Sigmoid colon (tissue), 7 donors: ENCODE data around the gene ZNF512. TPM values are rescaled to one million over a fixed set of nuclear protein-coding genes. Genes with fewer than 3 reads are reported as not detected.

ENCODE experiments used
- DNase-seq: peaks from one replicate; pipeline ENCODE4 v3.0.0-alpha.2; 2019
- H3K27ac ChIP-seq, 4 donors: fragments of 200-600 bp; sonication (generic); one replicate each; pipeline ENCODE4 v1.5.1; 2016 to 2019; ENCODE audit warnings: mild to moderate bottlenecking in 1 of 4
- H3K27me3 ChIP-seq, 3 donors: fragments of 200-600 bp; sonication (generic); one replicate each; pipeline ENCODE4 v1.5.1; 2019; ENCODE audit warnings: mild to moderate bottlenecking in 1 of 3
- H3K36me3 ChIP-seq, 4 donors: fragments of 200-600 bp; sonication (generic); one replicate each; pipeline ENCODE4 v1.5.1; 2016 to 2019
- H3K4me1 ChIP-seq, 4 donors: fragments of 200-600 bp; sonication (generic); one replicate each; pipeline ENCODE4 v1.5.1; 2017 to 2019
- H3K4me3 ChIP-seq, 4 donors: fragments of 200-600 bp; sonication (generic); one replicate each; pipeline ENCODE4 v1.5.1; 2017 to 2019; ENCODE audit warnings: mild to moderate bottlenecking in 2 of 4, moderate library complexity in 1 of 4
- H3K9me3 ChIP-seq, 4 donors: fragments of 200-600 bp in 3 of 4; sonication (generic) in 3 of 4; one replicate each; pipeline versions ENCODE4 v1.5.1 to v1.6.1; 2013 to 2019
- CTCF ChIP-seq, 4 experiments: fragments of 450-650 bp in 3 of 4; fragments of 200-600 bp in 1 of 4; IDR thresholded peaks; one replicate each; pipeline ENCODE4 v1.5.1; 2016 to 2019; ENCODE audit warnings: antibody characterized with exemption in 4 of 4, mild to moderate bottlenecking in 3 of 4, moderate library complexity in 2 of 4
- EP300 ChIP-seq, 4 donors: sonication (generic); formaldehyde crosslinking; IDR thresholded peaks; one replicate each; pipeline ENCODE4 v1.6.1; 2017; ENCODE audit warnings: antibody characterized with exemption in 4 of 4
- POLR2A ChIP-seq, 2 donors: fragments of 450-650 bp; IDR thresholded peaks; one replicate each; pipeline ENCODE4 v1.6.1; 2016; ENCODE audit warnings: antibody characterized with exemption in 2 of 2, mild to moderate bottlenecking in 2 of 2, moderate library complexity in 2 of 2
- POLR2AphosphoS5 ChIP-seq, 4 donors: sonication (generic); formaldehyde crosslinking; IDR thresholded peaks; one replicate each; pipeline ENCODE4 v1.6.1; 2017; ENCODE audit warnings: antibody characterized with exemption in 4 of 4
- WGBS, 2 donors: extraction: QIAGEN DNeasy Blood & Tissue Kit; methylation state at CpG; one replicate each; pipeline ENCODE4 v1.1.7; 2013; 5-methylcytosine and 5-hydroxymethylcytosine counted together
- intact Hi-C: fragments of 100-400 bp; cut with DNase I; formaldehyde crosslinking; loops from one replicate; pipeline ENCODE4 v1.15.1; 2023
- polyA plus RNA-seq, 3 donors: library from polyadenylated mRNA; stranded (reverse); fragments of 200-250 nt; gene quantifications; one replicate each; pipeline ENCODE4 v1.2.3, GENCODE V29; 2013
- total RNA-seq, 4 donors: library from RNA; depleted of rRNA; stranded (reverse); fragments of >200 nt; gene quantifications; one replicate each; pipeline ENCODE4 v1.1.0, GENCODE V29; 2016
- donor health status: healthy with polysubstance abuse.
- donor health status: Bipolar disorder and iron deficiency.
- donor health status: healthy.

ZNF512 gene
- total and polyA plus RNA-seq, 7 donors, result 3.9 to 44.3 (median 30.7) TPM

GRCh38 chr2:27634291-27634690 is 51.4 kb downstream of the ZNF512 start:
- H3K27me3 ChIP-seq, result no peaks in the 10 kb centered on the region
- 89 to 94% methylated on average over 2 of the region's 2 CpGs for WGBS, 2 donors
- peaks cover 27 to 90% (median 50%) of the 10 kb centered on the region in 4 donors for H3K36me3 ChIP-seq
- no peak for DNase-seq
- intact Hi-C loops, result no loop called here
- peaks cover 0 to 13% (median 9%) of the 10 kb centered on the region in 4 donors for H3K4me1 ChIP-seq
- H3K27ac ChIP-seq, result no peak overlapping the region
- no peaks in the 10 kb centered on the region for H3K9me3 ChIP-seq
- TF ChIP-seq CTCF (IDR thresholded peaks at IDR 0.05), result no peak
- no peak for TF ChIP-seq POLR2A (IDR thresholded peaks at IDR 0.05)
- TF ChIP-seq EP300 (IDR thresholded peaks at IDR 0.05), result no peak
- no peak for TF ChIP-seq POLR2AphosphoS5 (IDR thresholded peaks at IDR 0.05)
- H3K4me3 ChIP-seq, result no peak overlapping the region

- Histone ChIP-seq H3K27ac (no peak overlapping the region), H3K36me3 (peaks cover 37 to 100% (median 61%) of the 10 kb centered on the region in 4 donors), H3K9me3 (no peaks in the 10 kb centered on the region), H3K27me3 (no peaks in the 10 kb centered on the region), H3K4me3 (no peak overlapping the region), H3K4me1 (no peaks in the 10 kb centered on the region)
- intact Hi-C loops, result no loop called here
- WGBS, 2 donors, result 94 to 96% methylated on average over 5 of the region's 5 CpGs
- no peak for TF ChIP-seq CTCF (IDR thresholded peaks at IDR 0.05)
- no peak for DNase-seq
Measured at GRCh38 chr2:27636766-27637165, 53.9 kb downstream of the ZNF512 start.

GRCh38 chr2:27638037-27638637 is 55.3 kb downstream of the ZNF512 start:
- no peaks in the 10 kb centered on the region for H3K27me3 ChIP-seq
- no peaks in the 10 kb centered on the region for H3K4me1 ChIP-seq
- no peaks in the 10 kb centered on the region for H3K9me3 ChIP-seq
- no peak overlapping the region for H3K4me3 ChIP-seq
- TF ChIP-seq POLR2A (IDR thresholded peaks at IDR 0.05) (no peak), EP300 (IDR thresholded peaks at IDR 0.05) (no peak), CTCF (IDR thresholded peaks at IDR 0.05) (no peak), POLR2AphosphoS5 (IDR thresholded peaks at IDR 0.05) (no peak)
- no peak for DNase-seq
- no peak overlapping the region for H3K27ac ChIP-seq
- WGBS, 2 donors, result 83 to 90% methylated on average over 3 of the region's 3 CpGs
- intact Hi-C loops, result no loop called here
- peaks cover 37 to 100% (median 63%) of the 10 kb centered on the region in 4 donors for H3K36me3 ChIP-seq

GRCh38 chr2:27638709-27639108 is 55.9 kb downstream of the ZNF512 start:
- Histone ChIP-seq H3K27me3 (no peaks in the 10 kb centered on the region), H3K4me1 (no peaks in the 10 kb centered on the region), H3K9me3 (no peaks in the 10 kb centered on the region), H3K4me3 (no peak overlapping the region), H3K27ac (no peak overlapping the region), H3K36me3 (peaks cover 37 to 100% (median 63%) of the 10 kb centered on the region in 4 donors)
- 58 to 75% methylated on average over 3 of the region's 3 CpGs for WGBS, 2 donors
- DNase-seq, result no peak
- TF ChIP-seq POLR2A (IDR thresholded peaks at IDR 0.05), result no peak
- no peak for TF ChIP-seq POLR2AphosphoS5 (IDR thresholded peaks at IDR 0.05)
- no peak for TF ChIP-seq EP300 (IDR thresholded peaks at IDR 0.05)
- TF ChIP-seq CTCF (IDR thresholded peaks at IDR 0.05), result no peak
- intact Hi-C loops, result no loop called here

GRCh38 chr2:27640722-27641245 is 57.9 kb downstream of the ZNF512 start:
- no peak overlapping the region for H3K4me3 ChIP-seq
- H3K27ac ChIP-seq, result no peak overlapping the region
- peaks cover 28 to 100% (median 53%) of the 10 kb centered on the region in 4 donors for H3K36me3 ChIP-seq
- H3K4me1 ChIP-seq, result no peaks in the 10 kb centered on the region
- intact Hi-C loops, result no loop called here
- 88 to 93% methylated on average over 2 of the region's 2 CpGs for WGBS, 2 donors
- TF ChIP-seq POLR2A (IDR thresholded peaks at IDR 0.05) (no peak), CTCF (IDR thresholded peaks at IDR 0.05) (no peak), POLR2AphosphoS5 (IDR thresholded peaks at IDR 0.05) (no peak), EP300 (IDR thresholded peaks at IDR 0.05) (no peak)
- DNase-seq, result no peak
- no peaks in the 10 kb centered on the region for H3K27me3 ChIP-seq
- H3K9me3 ChIP-seq, result no peaks in the 10 kb centered on the region
